Tibial nerve (tissue), 4 donors: Measurements from ENCODE around the gene RYR3. TPM values are rescaled to one million over a fixed set of nuclear protein-coding genes. Genes with fewer than 3 reads are reported as not detected.

ENCODE experiments used
- DNase-seq, 2 donors: peaks; one replicate each; pipeline ENCODE4 v3.0.0-alpha.2; 2019; ENCODE audit warnings: low spot score in 2 of 2
- H3K27ac ChIP-seq, 4 donors: fragments of 200-600 bp; sonication (generic) in 3 of 4; one replicate each; pipeline ENCODE4 v1.5.1; 2017 to 2019; ENCODE audit warnings: mild to moderate bottlenecking in 1 of 4
- H3K27me3 ChIP-seq, 2 donors: fragments of 200-600 bp; sonication (generic) in 1 of 2; one replicate each; pipeline versions ENCODE4 v1.5.1 to v1.6.0; 2017 to 2019
- H3K36me3 ChIP-seq, 3 donors: fragments of 200-600 bp; sonication (generic); one replicate each; pipeline ENCODE4 v1.5.1; 2018 to 2019
- H3K4me1 ChIP-seq, 4 donors: fragments of 200-600 bp; sonication (generic) in 3 of 4; one replicate each; pipeline ENCODE4 v1.5.1; 2017 to 2019
- H3K4me3 ChIP-seq, 4 donors: fragments of 200-600 bp; sonication (generic) in 3 of 4; one replicate each; pipeline ENCODE4 v1.5.1; 2017 to 2019; ENCODE audit warnings: mild to moderate bottlenecking in 1 of 4, moderate library complexity in 1 of 4
- H3K9me3 ChIP-seq, 4 donors: fragments of 200-600 bp; sonication (generic) in 3 of 4; one replicate each; pipeline ENCODE4 v1.5.1; 2017 to 2019
- CTCF ChIP-seq, 5 experiments: fragments of 200-600 bp in 3 of 5; fragments of 450-650 bp in 2 of 5; sonication (generic) in 3 of 5; IDR thresholded peaks; one replicate each; pipeline ENCODE4 v1.5.1; 2016 to 2019; ENCODE audit warnings: antibody characterized with exemption in 5 of 5, mild to moderate bottlenecking in 3 of 5, moderate library complexity in 2 of 5
- EP300 ChIP-seq, 2 donors: sonication (generic); formaldehyde crosslinking; IDR thresholded peaks; one replicate each; pipeline ENCODE4 v1.6.1; 2017; ENCODE audit warnings: antibody characterized with exemption in 2 of 2, mild to moderate bottlenecking in 1 of 2
- POLR2A ChIP-seq, 2 donors: fragments of 450-650 bp; IDR thresholded peaks; one replicate each; pipeline ENCODE4 v1.6.1; 2017; ENCODE audit warnings: antibody characterized with exemption in 2 of 2, mild to moderate bottlenecking in 2 of 2, moderate library complexity in 2 of 2
- whole genome bisulfite sequencing, 2 donors: methylation state at CpG; one replicate each; pipeline ENCODE4 v1.1.5; 2018; 5-methylcytosine and 5-hydroxymethylcytosine counted together
- total RNA-seq, 4 donors: library from RNA; depleted of rRNA; stranded (reverse); fragments of >200 nt; gene quantifications; one replicate each; pipeline ENCODE4 v1.1.0, GENCODE V29; 2016

RYR3 gene
- total RNA-seq, 4 donors from 2014 or later, result 1.2 to 7.0 (median 5.4) TPM

GRCh38 chr15:33293713-33294334, 16.9 kb upstream of the RYR3 start:
- Histone ChIP-seq H3K36me3 (no peaks in the 10 kb centered on the region), H3K9me3 (no peaks in the 10 kb centered on the region), H3K4me1 (peaks cover 0 to 20% (median 0%) of the 10 kb centered on the region in 4 donors), H3K27me3 (no peaks in the 10 kb centered on the region), H3K4me3 (peak overlapping the region in 2 of 4 donors; percentile 12 to 22), H3K27ac (no peak overlapping the region)
- DNase-seq, result no peak
- WGBS, 2 donors, result 34 to 35% methylated on average over 18 to 19 of the region's 19 CpGs
- no peak for TF ChIP-seq CTCF (IDR thresholded peaks at IDR 0.05)
- TF ChIP-seq POLR2A (IDR thresholded peaks at IDR 0.05), result no peak
- no peak for TF ChIP-seq EP300 (IDR thresholded peaks at IDR 0.05)

GRCh38 chr15:33296050-33296449, 14.7 kb upstream of the RYR3 start:
- no peak for DNase-seq
- Histone ChIP-seq H3K9me3 (no peaks in the 10 kb centered on the region), H3K36me3 (no peaks in the 10 kb centered on the region), H3K27ac (no peak overlapping the region), H3K27me3 (no peaks in the 10 kb centered on the region), H3K4me1 (peaks cover 0 to 20% (median 0%) of the 10 kb centered on the region in 4 donors), H3K4me3 (no peak overlapping the region)
- no peak for TF ChIP-seq CTCF (IDR thresholded peaks at IDR 0.05)
- TF ChIP-seq POLR2A (IDR thresholded peaks at IDR 0.05), result no peak
- TF ChIP-seq EP300 (IDR thresholded peaks at IDR 0.05), result no peak

- Histone ChIP-seq H3K27me3 (peaks cover 0 to 3% of the 10 kb centered on the region in 2 donors), H3K36me3 (no peaks in the 10 kb centered on the region), H3K4me3 (no peak overlapping the region), H3K4me1 (peaks cover 0 to 20% (median 0%) of the 10 kb centered on the region in 4 donors), H3K9me3 (no peaks in the 10 kb centered on the region), H3K27ac (no peak overlapping the region)
- WGBS, 2 donors, result 66 to 71% methylated on average over 2 of the region's 2 CpGs
- no peak for TF ChIP-seq CTCF (IDR thresholded peaks at IDR 0.05)
- TF ChIP-seq EP300 (IDR thresholded peaks at IDR 0.05), result no peak
- TF ChIP-seq POLR2A (IDR thresholded peaks at IDR 0.05), result no peak
- DNase-seq, result no peak
Observed at GRCh38 chr15:33296856-33297255, 13.9 kb upstream of the RYR3 start.

- no peak overlapping the region for H3K27ac ChIP-seq
- WGBS, 2 donors, result 82 to 87% methylated on average over 4 of the region's 4 CpGs
- no peak for TF ChIP-seq POLR2A (IDR thresholded peaks at IDR 0.05)
- no peak for TF ChIP-seq CTCF (IDR thresholded peaks at IDR 0.05)
- TF ChIP-seq EP300 (IDR thresholded peaks at IDR 0.05), result no peak
- peaks cover 0 to 3% of the 10 kb centered on the region in 2 donors for H3K27me3 ChIP-seq
- peaks cover 0 to 6% (median 0%) of the 10 kb centered on the region in 4 donors for H3K4me1 ChIP-seq
- no peaks in the 10 kb centered on the region for H3K36me3 ChIP-seq
- H3K9me3 ChIP-seq, result no peaks in the 10 kb centered on the region
- DNase-seq, result no peak
- no peak overlapping the region for H3K4me3 ChIP-seq
Observed at GRCh38 chr15:33298631-33299030, 12.1 kb upstream of the RYR3 start.

GRCh38 chr15:33304924-33305323, 5.8 kb upstream of the RYR3 start:
- no peak overlapping the region for H3K27ac ChIP-seq

More at GRCh38 chr15:33304924-33305323, 5.8 kb upstream of the RYR3 start:
- H3K9me3 ChIP-seq, result no peaks in the 10 kb centered on the region
- H3K36me3 ChIP-seq, result no peaks in the 10 kb centered on the region
- DNase-seq, result no peak
- WGBS, 2 donors, result 39 to 40% methylated on average over 5 of the region's 5 CpGs
- TF ChIP-seq EP300 (IDR thresholded peaks at IDR 0.05) (no peak), POLR2A (IDR thresholded peaks at IDR 0.05) (no peak), CTCF (IDR thresholded peaks at IDR 0.05) (no peak)
- H3K4me3 ChIP-seq, result no peak overlapping the region
- peaks cover 0 to 13% of the 10 kb centered on the region in 2 donors for H3K27me3 ChIP-seq
- no peaks in the 10 kb centered on the region for H3K4me1 ChIP-seq
